Mammary epithelial cell (primary cell): ENCODE results near the gene DCLK2.

ENCODE experiments used
- CTCF ChIP-seq, 2 donors: IDR thresholded peaks in 1 of 2; conservative IDR thresholded peaks in 1 of 2; 2 replicates each; pipeline ENCODE4 v1.5.1; 2011 to 2012; ENCODE audit warnings: inconsistent platforms in 2 of 2, low read length in 2 of 2, mild to moderate bottlenecking in 2 of 2, control low read depth in 1 of 2, low read depth in 1 of 2; ENCODE audit not compliant: insufficient read depth in 1 of 2; ENCODE audit errors: extremely low read depth in 1 of 2
- EZH2 ChIP-seq: IDR thresholded peaks from 2 replicates; pipeline ENCODE4 v1.6.1; 2012; ENCODE audit warnings: low read length, inconsistent platforms, borderline replicate concordance

GRCh38 chr4:150033901-150034300 is 44.3 kb upstream of the DCLK2 start:
- no peak for TF ChIP-seq CTCF (conservative IDR thresholded peaks at IDR 0.05 in 1 of 2, IDR thresholded peaks at IDR 0.05 in 1 of 2; ENCODE audit: extremely low read depth in 1 of 2, insufficient read depth in 1 of 2, low read depth in 1 of 2, low read length in 2 of 2)
- no peak for TF ChIP-seq EZH2
